ENCODE data around the gene ARHGEF4.
"Not testable (repeated sequence)": the region's sequence is repeated elsewhere in the genome, so short reads cannot be mapped to it uniquely, and the experiment has no call there.

The ARHGEF4 gene

DNA sequence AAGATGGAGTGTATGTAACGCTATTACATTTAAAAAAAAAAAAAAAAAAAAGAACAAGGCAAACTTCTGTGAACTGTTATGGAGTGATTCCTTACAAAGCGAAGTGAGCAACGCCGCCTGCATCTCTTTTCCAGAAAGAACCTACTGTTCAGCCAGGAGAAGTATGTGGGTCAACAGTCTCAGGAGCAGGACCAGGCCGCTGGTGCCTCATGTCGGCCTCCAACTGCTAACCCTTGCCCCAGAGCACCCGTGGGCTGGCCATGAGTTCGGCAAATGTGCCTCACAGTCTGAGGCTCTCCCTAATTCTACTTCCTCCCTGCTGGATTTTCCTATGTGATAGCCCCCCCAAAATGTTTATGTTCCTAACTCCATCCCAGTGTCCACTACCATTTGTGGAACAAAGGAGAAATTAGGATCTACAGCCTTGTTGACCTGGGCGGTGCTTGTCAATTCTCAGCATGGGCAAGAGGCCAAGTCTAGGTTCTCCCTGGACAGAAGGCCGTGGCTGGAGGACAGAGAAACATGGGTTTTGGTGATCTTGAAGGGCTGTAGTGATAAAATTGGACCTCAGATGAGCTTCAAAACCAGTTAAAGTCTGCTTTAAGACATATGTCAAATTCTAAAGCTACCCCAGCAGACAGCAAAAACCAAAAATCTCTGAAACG is 240.6 kb downstream of the ARHGEF4 start:
- H3K27me3 Mint-ChIP-seq, result no peaks in the 10 kb centered on the region
- peak overlapping the region; percentile 64 for H3K27ac Mint-ChIP-seq
- H3K9me3 Mint-ChIP-seq, result no peaks in the 10 kb centered on the region
- H3K4me1 Mint-ChIP-seq (ENCODE audit: low read depth), result peaks cover 54% of the 10 kb centered on the region
- no peak for DNase-seq
- peaks cover 97% of the 10 kb centered on the region for H3K36me3 Mint-ChIP-seq (ENCODE audit: low read depth)
- no peak overlapping the region for H3K4me3 Mint-ChIP-seq

DNA sequence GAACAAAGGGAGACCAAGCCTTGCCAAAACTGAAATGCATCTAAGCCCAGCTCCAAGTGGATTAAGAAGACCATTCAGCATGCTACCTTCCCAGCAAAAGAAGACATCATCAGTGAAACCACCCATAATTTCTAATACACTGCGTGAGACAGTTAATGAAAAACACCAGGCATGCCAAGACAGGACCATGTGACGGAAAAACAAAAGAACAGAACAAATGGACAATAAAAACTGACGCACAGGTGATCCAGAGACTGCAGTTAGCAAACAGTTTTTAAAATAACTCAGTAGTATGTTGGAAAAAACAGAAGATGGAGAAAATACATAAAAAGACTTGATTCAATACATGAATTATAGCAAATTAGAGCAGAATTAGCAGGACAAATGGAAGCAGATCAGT is 241.3 kb downstream of the ARHGEF4 start:
- Mint-ChIP-seq H3K27ac (peak overlapping the region; percentile 4), H3K4me1 (ENCODE audit: low read depth) (peaks cover 58% of the 10 kb centered on the region), H3K4me3 (no peak overlapping the region), H3K9me3 (no peaks in the 10 kb centered on the region), H3K27me3 (no peaks in the 10 kb centered on the region), H3K36me3 (ENCODE audit: low read depth) (peaks cover 97% of the 10 kb centered on the region)
- no peak for DNase-seq

DNA sequence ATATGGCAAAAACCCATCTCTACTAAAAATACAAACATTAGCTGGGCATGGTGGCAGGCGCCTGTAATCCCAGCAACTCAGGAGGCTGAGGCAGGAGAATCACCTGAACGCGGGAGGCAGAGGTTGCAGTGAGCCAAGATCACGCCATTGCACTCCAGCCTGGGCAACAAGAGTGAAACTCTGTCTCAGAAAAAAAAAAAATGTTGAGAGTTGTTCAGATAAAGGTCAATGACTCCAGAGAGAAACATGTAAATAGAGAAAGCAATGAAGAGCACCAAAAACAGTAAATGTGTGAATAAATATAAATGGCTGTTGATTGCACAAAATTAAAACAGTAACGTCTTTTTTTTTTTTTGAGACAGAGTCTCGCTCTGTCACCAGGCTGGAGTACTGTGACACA is 243.2 kb downstream of the ARHGEF4 start:
- DNase-seq, H3K27me3 Mint-ChIP-seq, H3K4me3 Mint-ChIP-seq, H3K9me3 Mint-ChIP-seq: not testable (repeated sequence)
- peaks cover 50% of the 10 kb centered on the region for H3K4me1 Mint-ChIP-seq (ENCODE audit: low read depth)
- H3K36me3 Mint-ChIP-seq (ENCODE audit: low read depth), result peaks cover 93% of the 10 kb centered on the region
- peak overlapping the region; percentile 64 for H3K27ac Mint-ChIP-seq

DNA sequence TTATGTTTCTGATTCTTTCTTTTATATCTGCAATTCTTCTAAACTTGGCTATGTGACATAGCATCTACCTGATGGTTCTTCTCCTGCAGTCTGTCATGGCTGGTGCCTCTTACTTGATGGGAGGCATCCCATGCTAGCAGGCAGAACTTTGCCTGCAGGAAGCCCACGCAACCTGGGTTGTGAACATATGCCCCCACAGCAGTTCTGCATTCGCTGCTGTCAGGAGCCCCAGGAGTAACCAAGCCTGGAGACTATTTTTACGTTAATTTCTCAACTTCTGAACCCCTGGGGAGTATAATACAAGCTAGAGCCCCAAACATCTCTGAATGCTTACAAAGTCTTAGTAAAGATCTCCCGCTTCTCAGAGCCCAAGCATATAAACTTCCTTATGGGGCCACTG is 244.5 kb downstream of the ARHGEF4 start:
- Mint-ChIP-seq H3K4me1 (ENCODE audit: low read depth) (peaks cover 54% of the 10 kb centered on the region), H3K4me3 (no peak overlapping the region), H3K27ac (no peak overlapping the region), H3K36me3 (ENCODE audit: low read depth) (peaks cover 93% of the 10 kb centered on the region), H3K27me3 (no peaks in the 10 kb centered on the region), H3K9me3 (no peaks in the 10 kb centered on the region)
- no peak for DNase-seq

DNA sequence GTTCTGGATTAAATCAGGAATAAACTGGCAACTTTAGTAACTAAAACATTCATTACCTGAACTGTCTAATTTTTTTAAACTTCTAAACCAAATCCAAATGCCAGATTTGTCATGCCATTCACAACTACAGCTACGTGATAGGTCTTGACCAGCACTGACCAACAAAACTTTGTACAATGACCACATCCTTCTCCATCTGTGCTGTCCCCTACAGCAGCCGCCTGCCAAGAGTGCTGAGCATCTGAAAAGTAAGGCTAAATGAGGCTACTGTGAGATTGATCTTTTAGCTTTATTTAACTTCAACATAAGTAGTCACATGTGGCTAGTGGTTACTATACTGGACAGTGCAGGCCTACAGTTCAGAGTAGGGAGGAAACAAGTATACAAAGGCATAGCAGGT is 248.9 kb downstream of the ARHGEF4 start:
- Mint-ChIP-seq H3K36me3 (ENCODE audit: low read depth) (peaks cover 90% of the 10 kb centered on the region), H3K4me3 (no peak overlapping the region), H3K27me3 (no peaks in the 10 kb centered on the region), H3K27ac (peak overlapping the region; percentile 72), H3K4me1 (ENCODE audit: low read depth) (peaks cover 59% of the 10 kb centered on the region), H3K9me3 (no peaks in the 10 kb centered on the region)
- no peak for DNase-seq

DNA sequence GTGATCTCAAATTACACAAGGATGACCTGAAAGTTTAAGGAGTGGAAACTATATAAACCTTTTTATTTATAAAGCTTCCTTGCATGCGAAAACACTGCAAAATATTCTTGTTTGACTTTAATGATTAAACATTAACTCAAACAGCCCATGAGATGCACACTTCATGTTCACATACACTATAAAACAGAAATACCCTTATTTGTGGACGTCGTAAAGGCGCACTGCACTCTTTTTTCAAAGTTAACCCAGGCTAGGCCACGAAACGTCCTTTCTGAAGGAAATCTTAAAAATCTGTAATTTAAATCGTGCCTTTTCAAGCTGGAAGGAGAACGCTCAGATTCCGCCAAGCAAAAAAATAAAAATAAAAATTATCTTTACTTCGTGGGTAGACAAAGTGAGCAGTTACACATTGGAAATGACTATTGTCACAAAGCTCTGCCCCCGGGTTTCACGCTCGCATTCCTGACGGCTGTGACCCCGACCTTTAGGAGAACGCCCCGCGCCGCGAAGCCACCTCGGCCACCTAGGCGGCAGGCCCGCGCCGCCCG is 255.8 kb downstream of the ARHGEF4 start:
- H3K27me3 Mint-ChIP-seq, result no peaks in the 10 kb centered on the region
- H3K36me3 Mint-ChIP-seq (ENCODE audit: low read depth), result peaks cover 47% of the 10 kb centered on the region
- H3K27ac Mint-ChIP-seq, result peak overlapping the region; percentile 83
- DNase-seq, result no peak
- no peaks in the 10 kb centered on the region for H3K9me3 Mint-ChIP-seq
- H3K4me1 Mint-ChIP-seq (ENCODE audit: low read depth), result peaks cover 32% of the 10 kb centered on the region
- H3K4me3 Mint-ChIP-seq, result peak overlapping the region; percentile 83

DNA sequence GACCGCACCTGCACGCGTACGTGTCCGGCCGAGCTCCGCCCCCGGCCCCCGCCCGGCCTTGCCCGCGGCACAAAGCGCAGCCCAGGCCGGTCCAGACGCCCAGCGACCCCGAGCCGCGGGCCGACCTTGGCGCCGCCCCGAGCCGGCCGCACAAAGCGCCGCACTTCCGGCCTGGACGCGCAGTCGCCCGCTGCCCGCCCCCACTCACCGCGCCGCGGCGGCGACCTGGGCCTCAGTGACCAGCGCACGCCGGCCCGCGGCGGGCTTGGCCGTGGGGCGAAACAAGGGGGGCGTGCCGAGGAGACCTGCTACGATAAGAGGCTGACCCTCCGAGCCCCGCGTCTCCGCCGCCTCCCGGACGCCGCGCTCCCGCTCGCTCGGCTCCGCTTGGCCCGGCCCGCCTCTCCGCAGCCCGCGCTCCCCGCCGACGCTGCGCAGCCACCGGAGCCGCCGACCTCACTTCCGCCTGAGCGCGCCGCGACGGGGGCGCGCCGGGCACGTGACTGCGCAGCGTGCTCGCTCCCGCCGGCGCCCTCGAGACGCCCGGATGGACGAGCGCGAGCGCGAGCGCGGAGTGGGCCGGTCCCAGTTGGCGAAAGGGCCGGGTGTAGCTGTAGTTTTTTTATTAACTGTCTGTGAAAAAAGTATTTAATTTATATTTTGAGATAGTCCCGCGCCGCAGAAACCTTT is 256.4 kb downstream of the ARHGEF4 start, which contains the start of gene FAM168B:
TSS of gene FAM168B (minus strand) at position 455 of the 690 bp plus-strand sequence. CDS start 10,814 bp downstream, outside the sequence.
- H3K4me3 Mint-ChIP-seq, result peak within 1 kb of the TSS; percentile 91
- H3K27me3 Mint-ChIP-seq, result no peaks in the 10 kb centered on the region
- H3K4me1 Mint-ChIP-seq (ENCODE audit: low read depth), result peaks cover 26% of the 10 kb centered on the region
- H3K9me3 Mint-ChIP-seq, result no peaks in the 10 kb centered on the region
- peaks cover 41% of the 10 kb centered on the region for H3K36me3 Mint-ChIP-seq (ENCODE audit: low read depth)
- H3K27ac Mint-ChIP-seq, result peak within 1 kb of the TSS; percentile 98
- DNase-seq, result peak; percentile 95

DNA sequence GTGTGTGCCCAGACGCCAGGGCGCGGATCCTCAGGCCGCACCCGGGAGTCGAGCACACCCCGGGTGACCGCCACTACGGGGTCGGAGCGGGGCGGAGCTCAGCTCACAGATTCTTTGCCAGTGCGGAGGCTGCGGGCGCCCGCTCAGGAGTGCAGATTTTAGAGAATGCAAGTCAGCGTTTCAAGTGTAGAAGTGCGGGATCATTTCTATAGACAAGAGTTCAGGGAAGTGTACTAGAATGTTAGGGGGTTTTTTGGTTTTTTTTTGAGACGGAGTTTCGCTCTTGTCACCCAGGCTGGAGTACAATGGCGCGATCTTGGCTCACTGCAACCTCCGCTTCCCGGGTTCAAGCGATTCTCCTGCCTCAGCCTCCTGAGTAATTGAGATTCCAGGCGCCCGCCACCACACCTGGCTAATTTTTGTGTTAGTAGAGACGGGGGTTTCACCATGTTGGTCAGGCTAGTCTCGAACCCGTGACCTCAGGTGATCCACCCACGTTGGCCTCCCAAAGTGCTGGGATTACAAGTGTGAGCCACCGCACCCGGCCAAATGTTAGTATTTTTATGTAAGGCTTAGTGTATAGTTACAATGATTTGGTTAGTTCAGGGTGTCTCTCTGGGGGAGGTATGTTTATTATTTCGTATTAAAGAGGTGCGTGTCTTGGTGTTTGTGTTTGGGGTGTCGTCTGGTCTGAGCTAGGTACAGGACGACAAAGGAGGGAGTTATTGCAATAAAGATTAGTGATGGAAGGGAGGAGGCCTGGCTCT is 257.2 kb downstream of the ARHGEF4 start:
- peaks cover 34% of the 10 kb centered on the region for H3K36me3 Mint-ChIP-seq (ENCODE audit: low read depth)
- peak overlapping the region; percentile 91 for H3K4me3 Mint-ChIP-seq
- no peaks in the 10 kb centered on the region for H3K27me3 Mint-ChIP-seq
- DNase-seq, result no peak
- peaks cover 24% of the 10 kb centered on the region for H3K4me1 Mint-ChIP-seq (ENCODE audit: low read depth)
- H3K27ac Mint-ChIP-seq, result peak overlapping the region; percentile 98
- no peaks in the 10 kb centered on the region for H3K9me3 Mint-ChIP-seq

DNA sequence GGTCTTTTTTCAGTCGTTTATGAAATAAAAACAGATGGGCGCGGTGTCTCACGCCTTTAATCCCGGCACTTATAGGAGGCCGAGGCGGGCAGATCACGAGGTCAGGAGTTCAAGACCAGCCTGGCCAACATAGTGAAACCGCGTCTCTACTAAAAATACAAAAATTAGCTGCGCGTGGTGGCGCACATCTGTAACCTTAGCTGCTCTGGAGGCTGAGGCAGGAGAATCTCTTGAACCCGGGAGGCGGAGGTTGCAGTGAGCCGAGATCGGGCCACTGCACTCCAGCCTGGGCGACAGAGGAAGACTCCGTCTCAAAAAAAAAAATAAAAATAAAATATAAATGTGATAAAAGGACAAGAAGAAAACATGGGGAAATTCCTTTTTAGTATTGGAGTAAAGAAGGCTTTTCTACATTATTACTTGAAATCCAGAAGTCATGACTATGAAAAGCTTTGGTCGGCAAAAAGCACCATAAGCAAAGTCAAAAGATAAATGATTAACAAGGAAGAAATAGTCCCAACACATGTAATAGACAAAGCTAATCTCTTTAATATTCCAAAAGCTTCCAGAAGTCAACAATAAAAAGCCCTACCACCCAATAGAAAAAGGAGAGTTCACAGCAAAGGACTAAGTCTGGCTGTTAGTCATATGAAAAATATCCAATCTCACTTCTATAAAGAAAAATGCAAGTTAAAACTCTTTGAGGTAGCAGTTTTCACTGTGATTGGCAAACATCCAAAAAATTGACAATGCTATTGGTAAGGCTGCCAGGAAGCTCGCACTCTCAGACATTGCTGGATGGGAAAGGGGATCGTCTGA is 258.0 kb downstream of the ARHGEF4 start:
- H3K4me3 Mint-ChIP-seq, result peak overlapping the region; percentile 91
- H3K9me3 Mint-ChIP-seq, result no peaks in the 10 kb centered on the region
- no peaks in the 10 kb centered on the region for H3K27me3 Mint-ChIP-seq
- H3K36me3 Mint-ChIP-seq (ENCODE audit: low read depth), result peaks cover 26% of the 10 kb centered on the region
- no peak for DNase-seq
- H3K4me1 Mint-ChIP-seq (ENCODE audit: low read depth), result peaks cover 19% of the 10 kb centered on the region
- peak overlapping the region; percentile 98 for H3K27ac Mint-ChIP-seq
